Esophagus squamous epithelium (tissue), 4 donors: Measurements from ENCODE around the gene TMEM256.

Source experiments
- POLR2A ChIP-seq, 4 donors: fragments of 450-650 bp; IDR thresholded peaks; one replicate each; pipeline ENCODE4 v1.6.1; 2017; ENCODE audit warnings: antibody characterized with exemption in 4 of 4, mild to moderate bottlenecking in 4 of 4, moderate library complexity in 3 of 4
- TF ChIP-seq, protein P1 (sequence below), 6 experiments: fragments of 450-650 bp in 4 of 6; fragments of 200-600 bp in 2 of 6; sonication (generic) in 2 of 6; IDR thresholded peaks; one replicate each; pipeline ENCODE4 v1.5.1; 2016 to 2019; ENCODE audit warnings: antibody characterized with exemption in 6 of 6, mild to moderate bottlenecking in 4 of 6, moderate library complexity in 4 of 6

DNA sequence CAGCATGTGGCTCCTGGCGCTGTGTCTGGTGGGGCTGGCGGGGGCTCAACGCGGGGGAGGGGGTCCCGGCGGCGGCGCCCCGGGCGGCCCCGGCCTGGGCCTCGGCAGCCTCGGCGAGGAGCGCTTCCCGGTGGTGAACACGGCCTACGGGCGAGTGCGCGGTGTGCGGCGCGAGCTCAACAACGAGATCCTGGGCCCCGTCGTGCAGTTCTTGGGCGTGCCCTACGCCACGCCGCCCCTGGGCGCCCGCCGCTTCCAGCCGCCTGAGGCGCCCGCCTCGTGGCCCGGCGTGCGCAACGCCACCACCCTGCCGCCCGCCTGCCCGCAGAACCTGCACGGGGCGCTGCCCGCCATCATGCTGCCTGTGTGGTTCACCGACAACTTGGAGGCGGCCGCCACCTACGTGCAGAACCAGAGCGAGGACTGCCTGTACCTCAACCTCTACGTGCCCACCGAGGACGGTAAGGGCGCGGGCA lies 4.4 kb upstream of the TMEM256 start:
- TF ChIP-seq, protein P1, sequence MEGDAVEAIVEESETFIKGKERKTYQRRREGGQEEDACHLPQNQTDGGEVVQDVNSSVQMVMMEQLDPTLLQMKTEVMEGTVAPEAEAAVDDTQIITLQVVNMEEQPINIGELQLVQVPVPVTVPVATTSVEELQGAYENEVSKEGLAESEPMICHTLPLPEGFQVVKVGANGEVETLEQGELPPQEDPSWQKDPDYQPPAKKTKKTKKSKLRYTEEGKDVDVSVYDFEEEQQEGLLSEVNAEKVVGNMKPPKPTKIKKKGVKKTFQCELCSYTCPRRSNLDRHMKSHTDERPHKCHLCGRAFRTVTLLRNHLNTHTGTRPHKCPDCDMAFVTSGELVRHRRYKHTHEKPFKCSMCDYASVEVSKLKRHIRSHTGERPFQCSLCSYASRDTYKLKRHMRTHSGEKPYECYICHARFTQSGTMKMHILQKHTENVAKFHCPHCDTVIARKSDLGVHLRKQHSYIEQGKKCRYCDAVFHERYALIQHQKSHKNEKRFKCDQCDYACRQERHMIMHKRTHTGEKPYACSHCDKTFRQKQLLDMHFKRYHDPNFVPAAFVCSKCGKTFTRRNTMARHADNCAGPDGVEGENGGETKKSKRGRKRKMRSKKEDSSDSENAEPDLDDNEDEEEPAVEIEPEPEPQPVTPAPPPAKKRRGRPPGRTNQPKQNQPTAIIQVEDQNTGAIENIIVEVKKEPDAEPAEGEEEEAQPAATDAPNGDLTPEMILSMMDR (IDR thresholded peaks at IDR 0.05): no peak
- TF ChIP-seq POLR2A (IDR thresholded peaks at IDR 0.05): no peak
